Esophagus muscularis mucosa (tissue), 4 donors: ENCODE results near the gene AP2A1.

Experiments used
- EP300 ChIP-seq: sonication (generic); formaldehyde crosslinking; IDR thresholded peaks from one replicate; pipeline ENCODE4 v1.6.1; 2017; ENCODE audit warnings: antibody characterized with exemption
- POLR2A ChIP-seq: fragments of 450-650 bp; IDR thresholded peaks from one replicate; pipeline ENCODE4 v1.6.1; 2017; ENCODE audit warnings: antibody characterized with exemption, moderate library complexity, mild to moderate bottlenecking, low read depth
- POLR2AphosphoS5 ChIP-seq, 2 donors: sonication (generic); formaldehyde crosslinking; IDR thresholded peaks; one replicate each; pipeline ENCODE4 v1.6.1; 2017; ENCODE audit warnings: antibody characterized with exemption in 2 of 2
- TF ChIP-seq, protein P1 (sequence below), 3 experiments: fragments of 200-600 bp in 2 of 3; fragments of 450-650 bp in 1 of 3; sonication (generic) in 2 of 3; IDR thresholded peaks; one replicate each; pipeline ENCODE4 v1.5.1; 2017 to 2019; ENCODE audit warnings: antibody characterized with exemption in 3 of 3, mild to moderate bottlenecking in 2 of 3, moderate library complexity in 1 of 3

DNA sequence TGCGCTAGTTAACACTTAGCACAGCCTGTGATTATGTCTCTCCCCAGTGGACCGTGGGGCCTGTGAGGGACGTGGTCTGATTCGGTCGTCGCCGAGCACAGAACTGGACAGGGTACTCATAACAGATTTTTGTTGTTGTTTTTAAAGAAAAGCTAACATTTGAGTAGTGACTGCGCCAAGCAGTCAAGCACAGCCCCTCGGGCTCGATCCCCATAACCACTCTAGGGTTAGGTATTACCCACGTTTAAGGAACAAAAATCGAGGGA lies 83.4 kb downstream of the AP2A1 start:
- TF ChIP-seq, protein P1, sequence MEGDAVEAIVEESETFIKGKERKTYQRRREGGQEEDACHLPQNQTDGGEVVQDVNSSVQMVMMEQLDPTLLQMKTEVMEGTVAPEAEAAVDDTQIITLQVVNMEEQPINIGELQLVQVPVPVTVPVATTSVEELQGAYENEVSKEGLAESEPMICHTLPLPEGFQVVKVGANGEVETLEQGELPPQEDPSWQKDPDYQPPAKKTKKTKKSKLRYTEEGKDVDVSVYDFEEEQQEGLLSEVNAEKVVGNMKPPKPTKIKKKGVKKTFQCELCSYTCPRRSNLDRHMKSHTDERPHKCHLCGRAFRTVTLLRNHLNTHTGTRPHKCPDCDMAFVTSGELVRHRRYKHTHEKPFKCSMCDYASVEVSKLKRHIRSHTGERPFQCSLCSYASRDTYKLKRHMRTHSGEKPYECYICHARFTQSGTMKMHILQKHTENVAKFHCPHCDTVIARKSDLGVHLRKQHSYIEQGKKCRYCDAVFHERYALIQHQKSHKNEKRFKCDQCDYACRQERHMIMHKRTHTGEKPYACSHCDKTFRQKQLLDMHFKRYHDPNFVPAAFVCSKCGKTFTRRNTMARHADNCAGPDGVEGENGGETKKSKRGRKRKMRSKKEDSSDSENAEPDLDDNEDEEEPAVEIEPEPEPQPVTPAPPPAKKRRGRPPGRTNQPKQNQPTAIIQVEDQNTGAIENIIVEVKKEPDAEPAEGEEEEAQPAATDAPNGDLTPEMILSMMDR (IDR thresholded peaks at IDR 0.05): no peak
- TF ChIP-seq POLR2AphosphoS5 (IDR thresholded peaks at IDR 0.05) (no peak), POLR2A (no peak), EP300 (no peak)
